ENCODE data around the gene GLDN. TPM values are rescaled to one million over a fixed set of nuclear protein-coding genes. Genes with fewer than 3 reads are reported as not detected.

Gene GLDN
- total RNA-seq, 4 donors from 2014 or later, result 2.2 to 9.9 (median 4.3) TPM

DNA sequence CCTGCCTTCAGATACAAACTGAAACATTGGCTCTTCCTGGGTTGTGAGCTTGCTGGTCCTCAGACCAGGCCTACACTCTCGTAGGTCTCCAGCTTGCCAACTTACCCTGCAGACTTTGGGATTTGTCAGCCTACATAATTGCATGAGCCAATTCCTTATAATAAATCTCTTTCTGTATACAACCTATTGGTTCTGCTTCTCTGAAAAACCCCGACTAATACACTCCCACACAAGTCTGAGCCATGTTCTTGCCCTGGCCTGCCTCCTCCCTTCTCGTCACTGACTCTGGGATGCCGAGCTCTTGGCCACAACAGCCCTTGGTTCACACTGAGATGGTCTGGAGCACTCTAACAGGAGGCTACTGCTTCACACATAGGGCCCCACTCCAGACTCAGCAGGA, 12.5 kb upstream of the GLDN start:
- Histone ChIP-seq H3K4me3 (no peak overlapping the region), H3K9me3 (no peaks in the 10 kb centered on the region), H3K27ac (replicated peaks in 1 of 4) (no peak overlapping the region), H3K4me1 (peaks cover 12 to 31% (median 20%) of the 10 kb centered on the region in 4 donors), H3K36me3 (no peaks in the 10 kb centered on the region), H3K27me3 (no peaks in the 10 kb centered on the region)
- WGBS, result 81% methylated on average over 4 of the region's 4 CpGs
- no peak for TF ChIP-seq EP300 (IDR thresholded peaks at IDR 0.05)
- TF ChIP-seq POLR2AphosphoS5 (IDR thresholded peaks at IDR 0.05), result no peak
- TF ChIP-seq POLR2A (IDR thresholded peaks at IDR 0.05; ENCODE audit: low read depth), result no peak
- TF ChIP-seq, protein P1, sequence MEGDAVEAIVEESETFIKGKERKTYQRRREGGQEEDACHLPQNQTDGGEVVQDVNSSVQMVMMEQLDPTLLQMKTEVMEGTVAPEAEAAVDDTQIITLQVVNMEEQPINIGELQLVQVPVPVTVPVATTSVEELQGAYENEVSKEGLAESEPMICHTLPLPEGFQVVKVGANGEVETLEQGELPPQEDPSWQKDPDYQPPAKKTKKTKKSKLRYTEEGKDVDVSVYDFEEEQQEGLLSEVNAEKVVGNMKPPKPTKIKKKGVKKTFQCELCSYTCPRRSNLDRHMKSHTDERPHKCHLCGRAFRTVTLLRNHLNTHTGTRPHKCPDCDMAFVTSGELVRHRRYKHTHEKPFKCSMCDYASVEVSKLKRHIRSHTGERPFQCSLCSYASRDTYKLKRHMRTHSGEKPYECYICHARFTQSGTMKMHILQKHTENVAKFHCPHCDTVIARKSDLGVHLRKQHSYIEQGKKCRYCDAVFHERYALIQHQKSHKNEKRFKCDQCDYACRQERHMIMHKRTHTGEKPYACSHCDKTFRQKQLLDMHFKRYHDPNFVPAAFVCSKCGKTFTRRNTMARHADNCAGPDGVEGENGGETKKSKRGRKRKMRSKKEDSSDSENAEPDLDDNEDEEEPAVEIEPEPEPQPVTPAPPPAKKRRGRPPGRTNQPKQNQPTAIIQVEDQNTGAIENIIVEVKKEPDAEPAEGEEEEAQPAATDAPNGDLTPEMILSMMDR (IDR thresholded peaks at IDR 0.05), result no peak
- intact Hi-C loops (cut with DNase I), result no loop called here
- no peak for DNase-seq (ENCODE audit: extremely low spot score)

DNA sequence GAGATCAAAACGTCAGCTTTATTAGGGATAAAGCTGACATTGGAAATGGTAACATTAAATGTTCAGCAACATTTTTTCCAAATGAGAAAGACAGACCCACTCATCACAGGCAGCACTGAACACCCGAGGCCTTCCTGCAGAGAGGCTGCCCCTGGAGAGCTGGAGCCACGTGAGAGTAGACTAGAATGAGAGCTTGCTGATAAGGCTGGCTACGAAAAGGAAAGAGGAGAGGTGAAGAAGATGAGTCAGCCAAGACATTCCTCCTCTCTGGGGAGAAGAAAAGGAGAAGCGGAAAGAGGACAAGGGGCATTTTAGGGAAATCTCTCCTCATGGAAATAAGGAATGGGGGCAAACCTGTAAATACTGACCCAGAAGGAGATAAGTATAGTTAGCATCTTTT, 10.3 kb upstream of the GLDN start:
- WGBS, result 68% methylated on average over 5 of the region's 5 CpGs
- Histone ChIP-seq H3K4me1 (peaks cover 31 to 53% (median 42%) of the 10 kb centered on the region in 4 donors), H3K27me3 (no peaks in the 10 kb centered on the region), H3K27ac (replicated peaks in 1 of 4) (peak overlapping the region in 1 of 4 donors; percentile 71), H3K36me3 (no peaks in the 10 kb centered on the region), H3K9me3 (no peaks in the 10 kb centered on the region), H3K4me3 (no peak overlapping the region)
- intact Hi-C loops (cut with DNase I), result no loop called here
- DNase-seq (ENCODE audit: extremely low spot score), result no peak
- TF ChIP-seq POLR2AphosphoS5 (IDR thresholded peaks at IDR 0.05), result no peak
- TF ChIP-seq, protein P1 (IDR thresholded peaks at IDR 0.05), result no peak
- no peak for TF ChIP-seq POLR2A (IDR thresholded peaks at IDR 0.05; ENCODE audit: low read depth)
- TF ChIP-seq EP300 (IDR thresholded peaks at IDR 0.05), result no peak

DNA sequence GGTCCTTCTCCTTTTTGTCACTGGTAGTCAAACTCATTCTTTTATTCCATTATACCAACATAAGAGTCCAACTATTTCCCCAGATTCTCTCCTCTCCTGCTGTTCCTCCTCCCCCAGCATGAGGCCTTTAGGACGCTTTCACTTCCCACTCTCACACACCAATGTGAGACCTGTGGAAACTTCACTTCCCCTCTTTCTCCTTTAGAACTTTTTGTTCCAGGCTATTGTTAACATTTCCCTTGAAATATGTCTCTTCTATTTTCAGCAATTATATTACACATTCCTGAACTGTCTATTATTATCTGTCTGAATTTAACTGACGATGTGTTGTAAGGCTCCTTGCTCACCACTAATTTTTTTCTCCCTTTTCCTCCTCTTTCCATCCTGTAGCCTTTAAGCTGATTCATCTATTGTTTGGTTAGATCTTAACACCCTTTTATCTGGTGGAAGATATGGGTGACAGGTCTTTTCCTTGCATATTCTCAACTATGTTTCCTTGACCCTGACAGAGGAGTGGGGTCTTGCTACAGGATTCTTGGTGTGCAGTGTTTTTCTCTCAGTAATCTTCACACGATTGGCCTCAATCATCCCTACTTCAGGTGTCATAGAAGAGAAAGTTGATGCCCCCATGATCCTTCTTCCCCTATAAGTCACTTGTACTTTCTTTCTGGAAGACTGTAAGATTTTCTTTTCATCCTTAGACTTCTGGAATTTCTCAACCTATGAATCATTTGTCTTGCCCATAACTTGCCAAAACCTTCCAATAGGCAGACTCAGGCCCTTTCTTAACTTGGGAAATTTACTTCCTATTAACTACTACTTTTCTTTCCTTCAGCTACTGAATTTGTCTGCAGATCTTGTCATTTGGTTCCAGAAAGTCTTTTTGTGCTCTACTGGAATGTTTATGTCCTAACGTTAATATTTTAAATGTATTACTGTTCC, 9.0 kb upstream of the GLDN start:
- Histone ChIP-seq H3K27ac (replicated peaks in 1 of 4) (peak overlapping the region; percentile 69 to 75 (median 70)), H3K27me3 (no peaks in the 10 kb centered on the region), H3K4me3 (no peak overlapping the region), H3K36me3 (no peaks in the 10 kb centered on the region), H3K4me1 (peaks cover 43 to 66% (median 55%) of the 10 kb centered on the region in 4 donors), H3K9me3 (no peaks in the 10 kb centered on the region)
- 52% methylated on average over 4 of the region's 4 CpGs for WGBS
- no peak for DNase-seq (ENCODE audit: extremely low spot score)
- TF ChIP-seq POLR2AphosphoS5 (IDR thresholded peaks at IDR 0.05), result peak; percentile 71 to 74
- no peak for TF ChIP-seq EP300 (IDR thresholded peaks at IDR 0.05)
- intact Hi-C loops (cut with DNase I), result no loop called here

DNA sequence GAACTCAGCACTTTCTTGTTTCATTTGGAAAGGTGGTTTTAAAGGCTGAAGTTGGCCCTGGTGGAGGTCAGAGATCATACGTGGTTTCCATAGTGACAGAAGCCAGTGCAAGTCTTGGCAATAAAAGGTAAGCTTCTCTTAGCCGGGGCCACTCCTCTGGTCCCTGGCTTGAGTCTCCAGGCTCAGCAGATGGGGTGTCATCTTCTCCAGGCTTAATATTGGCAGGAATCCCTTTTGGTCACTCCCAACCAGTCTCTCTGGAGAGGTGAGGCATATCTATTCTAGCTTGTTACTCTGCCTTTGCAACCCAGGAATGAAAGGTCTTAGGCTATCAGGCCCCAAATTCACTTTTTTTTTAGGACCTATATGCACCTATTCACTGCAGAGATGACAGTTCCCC, 7.9 kb upstream of the GLDN start:
- intact Hi-C loops (cut with DNase I), result no loop called here
- DNase-seq (ENCODE audit: extremely low spot score), result no peak
- Histone ChIP-seq H3K27me3 (no peaks in the 10 kb centered on the region), H3K36me3 (no peaks in the 10 kb centered on the region), H3K4me3 (no peak overlapping the region), H3K27ac (replicated peaks in 1 of 4) (peak overlapping the region; percentile 69 to 75 (median 70)), H3K9me3 (no peaks in the 10 kb centered on the region), H3K4me1 (peaks cover 43 to 71% (median 59%) of the 10 kb centered on the region in 4 donors)
- TF ChIP-seq POLR2A (IDR thresholded peaks at IDR 0.05; ENCODE audit: low read depth), result no peak
- no peak for TF ChIP-seq EP300 (IDR thresholded peaks at IDR 0.05)
- no peak for TF ChIP-seq POLR2AphosphoS5 (IDR thresholded peaks at IDR 0.05)
- TF ChIP-seq, protein P1 (IDR thresholded peaks at IDR 0.05), result no peak
- 94% methylated on average over 2 of the region's 2 CpGs for WGBS

DNA sequence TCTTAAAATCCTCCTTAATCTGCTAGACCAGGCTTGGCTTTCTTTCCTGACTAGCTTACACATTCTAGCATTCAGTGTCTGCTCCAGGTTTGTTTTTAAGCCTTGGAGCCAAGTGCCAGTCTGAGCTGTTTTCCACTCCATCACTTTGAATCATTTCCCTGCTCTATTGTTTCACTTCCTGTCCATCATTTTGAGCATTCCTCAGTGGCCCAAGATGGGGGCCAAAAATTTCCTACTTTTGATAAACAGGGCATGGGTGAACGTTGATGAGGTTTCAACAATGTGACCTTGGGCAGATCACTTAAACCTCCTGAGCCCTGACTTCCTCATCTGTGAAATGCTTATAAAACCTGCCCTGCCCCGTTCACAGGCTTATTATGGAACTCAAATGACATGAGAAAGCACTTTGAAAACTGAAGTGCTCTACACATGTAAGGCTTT, 7.4 kb upstream of the GLDN start:
- Histone ChIP-seq H3K36me3 (no peaks in the 10 kb centered on the region), H3K4me1 (peaks cover 43 to 71% (median 59%) of the 10 kb centered on the region in 4 donors)
- intact Hi-C loops (cut with DNase I), result no loop called here

More for the DNA sequence above, 7.4 kb upstream of the GLDN start:
- Histone ChIP-seq H3K4me3 (no peak overlapping the region), H3K27me3 (no peaks in the 10 kb centered on the region), H3K27ac (replicated peaks in 1 of 4) (peak overlapping the region in 3 of 4 donors; percentile 69 to 75 (median 71)), H3K9me3 (no peaks in the 10 kb centered on the region)
- no peak for DNase-seq (ENCODE audit: extremely low spot score)
- 52% methylated on average over 2 of the region's 2 CpGs for WGBS
- TF ChIP-seq EP300 (IDR thresholded peaks at IDR 0.05) (no peak), POLR2AphosphoS5 (IDR thresholded peaks at IDR 0.05) (no peak), POLR2A (IDR thresholded peaks at IDR 0.05; ENCODE audit: low read depth) (no peak)
- TF ChIP-seq, protein P1 (IDR thresholded peaks at IDR 0.05), result no peak
